ENCODE results near the gene PHAF1. TPM values are rescaled to one million over a fixed set of nuclear protein-coding genes. Genes with fewer than 3 reads are reported as not detected.
A peak's percentile ranks its signal among the peaks of the same experiment; 100 is the strongest.

PHAF1 gene
- total and polyA plus RNA-seq, 12 donors: 7.1 to 12.7 (median 11.5) TPM

- no peak overlapping the region for H3K27ac ChIP-seq
- H3K4me1 ChIP-seq: peaks cover 0 to 16% (median 0%) of the 10 kb centered on the region in 9 donors
- intact Hi-C loops (cut with DNase I): no loop called here
- no peak for TF ChIP-seq CTCF (IDR thresholded peaks at IDR 0.05)
- H3K9me3 ChIP-seq: no peaks in the 10 kb centered on the region
- no peak for DNase-seq
- peaks cover 0 to 94% (median 17%) of the 10 kb centered on the region in 9 donors for H3K36me3 ChIP-seq
- no peak overlapping the region for H3K4me3 ChIP-seq
- ATAC-seq: no peak
- H3K27me3 ChIP-seq: no peaks in the 10 kb centered on the region
These were observed 18.7 kb downstream of the PHAF1 start for GRCh38 chr16:67128417-67128816.

GRCh38 chr16:67128887-67129286 lies 19.1 kb downstream of the PHAF1 start:
- Histone ChIP-seq H3K4me1 (peaks cover 0 to 16% (median 0%) of the 10 kb centered on the region in 9 donors), H3K4me3 (no peak overlapping the region), H3K27me3 (no peaks in the 10 kb centered on the region), H3K27ac (no peak overlapping the region), H3K9me3 (no peaks in the 10 kb centered on the region), H3K36me3 (peaks cover 0 to 94% (median 18%) of the 10 kb centered on the region in 9 donors)
- DNase-seq (no peak), ATAC-seq (no peak)
- intact Hi-C loops (cut with DNase I): no loop called here
- WGBS, 2 donors: 94 to 97% methylated on average over 3 of the region's 3 CpGs
- TF ChIP-seq CTCF (IDR thresholded peaks at IDR 0.05): no peak

GRCh38 chr16:67129422-67129821 lies 19.7 kb downstream of the PHAF1 start:
- TF ChIP-seq CTCF (IDR thresholded peaks at IDR 0.05): no peak
- WGBS, 2 donors: 74 to 86% methylated on average over 3 of the region's 3 CpGs

GRCh38 chr16:67137605-67138004 lies 27.9 kb downstream of the PHAF1 start:
- Histone ChIP-seq H3K27me3 (no peaks in the 10 kb centered on the region), H3K4me3 (no peak overlapping the region), H3K27ac (no peak overlapping the region), H3K36me3 (peaks cover 0 to 100% (median 78%) of the 10 kb centered on the region in 9 donors), H3K4me1 (no peaks in the 10 kb centered on the region), H3K9me3 (no peaks in the 10 kb centered on the region)
- intact Hi-C loops (cut with DNase I): no loop called here
- TF ChIP-seq CTCF (IDR thresholded peaks at IDR 0.05): no peak
- WGBS, 2 donors: 44 to 55% methylated on average over 3 of the region's 3 CpGs
- no peak for DNase-seq
- ATAC-seq: no peak

More at GRCh38 chr16:67129422-67129821, 19.7 kb downstream of the PHAF1 start:
- H3K4me1 ChIP-seq: peaks cover 0 to 16% (median 0%) of the 10 kb centered on the region in 9 donors
- no peak overlapping the region for H3K27ac ChIP-seq
- no peaks in the 10 kb centered on the region for H3K27me3 ChIP-seq
- no peak overlapping the region for H3K4me3 ChIP-seq
- H3K36me3 ChIP-seq: peaks cover 0 to 94% (median 23%) of the 10 kb centered on the region in 9 donors
- ATAC-seq (peak in 1 of 8 donors; percentile 33), DNase-seq (no peak)
- intact Hi-C loops (cut with DNase I): no loop called here
- no peaks in the 10 kb centered on the region for H3K9me3 ChIP-seq
